Raji (cell line): Measurements from ENCODE around the gene TMEM235.

Experiments used
- POLR2A ChIP-seq: IDR thresholded peaks from 2 replicates; pipeline ENCODE4 v1.6.1; 2011; ENCODE audit warnings: low read depth, low read length, control low read depth; ENCODE audit not compliant: insufficient read depth

TMEM235 gene

DNA sequence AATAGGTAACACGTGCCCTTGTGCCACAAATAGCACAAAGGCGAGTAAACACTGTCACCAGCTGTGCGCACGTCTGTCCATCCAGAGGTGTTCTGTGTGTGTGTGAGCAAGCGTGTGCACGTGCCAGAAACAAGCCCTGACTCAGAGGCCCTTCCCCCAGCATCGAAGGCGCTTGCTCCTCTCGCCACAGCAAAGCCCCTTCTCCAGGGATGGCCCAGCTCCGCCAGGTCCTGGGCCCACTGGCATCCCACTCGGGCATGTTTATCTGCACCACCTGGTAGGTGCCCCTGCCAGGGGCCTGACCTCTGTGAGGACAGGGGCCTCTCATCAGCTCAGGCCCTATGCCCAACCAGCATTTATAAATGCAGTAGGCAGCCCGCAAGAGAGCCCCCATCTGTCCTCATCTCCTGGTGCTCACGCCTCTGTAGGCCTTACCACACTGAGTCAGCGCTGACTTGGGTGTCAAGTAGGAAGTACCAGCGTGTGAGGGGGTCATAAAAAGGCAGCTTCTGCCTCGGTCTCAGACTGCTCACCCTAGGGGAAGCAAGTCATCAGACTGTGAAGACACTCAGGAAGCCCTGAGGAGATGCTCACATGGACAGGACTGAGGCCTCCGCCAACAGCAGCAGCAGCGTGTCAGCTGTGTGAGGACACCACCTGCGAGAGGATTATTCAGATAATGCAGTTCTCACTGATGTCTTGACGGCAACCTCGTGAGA, 10.8 kb downstream of the TMEM235 start:
- TF ChIP-seq POLR2A = peak; percentile 46; the same call in 1 of the 2 replicates

DNA sequence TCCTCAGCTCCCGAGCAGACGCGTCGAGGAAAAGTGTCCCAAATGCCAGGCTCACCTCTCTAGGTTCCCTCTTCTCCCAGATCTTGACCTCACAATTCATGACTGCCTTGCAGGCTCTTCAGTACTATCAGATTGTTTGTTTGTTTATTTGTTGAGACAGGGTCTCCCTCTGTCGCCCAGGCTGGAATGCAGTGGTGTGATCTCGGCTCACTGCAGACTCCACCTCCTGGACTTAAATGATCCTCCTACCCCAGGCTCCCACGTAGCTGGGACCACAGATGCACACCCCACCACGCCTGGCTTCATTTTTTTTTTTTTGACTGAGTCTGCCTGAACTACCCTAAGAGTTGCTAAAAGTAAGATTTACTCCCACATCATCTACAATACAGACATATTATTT, 15.9 kb downstream of the TMEM235 start:
- TF ChIP-seq POLR2A = no peak

DNA sequence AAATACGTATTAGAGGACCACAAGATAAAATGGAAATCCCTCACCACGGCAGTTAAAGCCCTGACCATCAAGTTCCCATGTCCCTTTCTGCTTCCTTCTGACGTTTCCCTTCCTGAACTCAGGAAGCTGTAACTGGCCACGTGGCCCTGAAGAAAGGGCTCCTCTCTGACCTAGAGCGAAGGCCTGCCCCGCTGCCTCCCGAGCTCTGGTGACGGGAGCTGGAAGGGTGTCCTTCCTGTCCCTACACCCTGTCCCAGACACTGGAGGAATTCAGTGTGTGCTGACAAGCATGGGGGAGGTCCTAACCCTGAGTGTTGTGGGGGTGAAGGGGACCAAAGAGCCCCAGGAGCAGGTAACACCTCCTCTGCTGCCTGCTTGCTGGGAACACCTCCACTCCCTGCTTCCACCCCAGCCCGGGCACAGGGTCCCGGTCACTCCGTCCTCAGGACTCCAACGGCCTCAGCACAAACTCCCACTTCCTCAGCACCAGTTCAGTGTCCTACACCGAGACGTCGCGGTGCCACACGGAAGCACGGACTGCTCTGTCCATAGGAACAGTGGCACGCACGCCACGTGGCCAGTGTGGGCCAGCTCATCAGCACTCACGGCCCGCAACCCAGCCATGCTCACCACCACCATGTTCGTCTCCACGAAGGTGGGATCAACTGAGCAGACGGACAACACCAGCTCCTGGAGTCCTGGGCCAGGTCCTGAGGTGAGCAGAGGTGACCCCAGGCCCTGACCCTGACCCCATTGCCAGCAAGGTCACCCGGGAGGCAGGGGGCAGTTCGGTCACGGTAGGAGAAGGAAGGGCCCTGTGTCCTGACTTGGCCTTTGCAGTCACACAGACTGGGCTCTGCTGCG, 16.9 kb downstream of the TMEM235 start:
- TF ChIP-seq POLR2A = no peak

DNA sequence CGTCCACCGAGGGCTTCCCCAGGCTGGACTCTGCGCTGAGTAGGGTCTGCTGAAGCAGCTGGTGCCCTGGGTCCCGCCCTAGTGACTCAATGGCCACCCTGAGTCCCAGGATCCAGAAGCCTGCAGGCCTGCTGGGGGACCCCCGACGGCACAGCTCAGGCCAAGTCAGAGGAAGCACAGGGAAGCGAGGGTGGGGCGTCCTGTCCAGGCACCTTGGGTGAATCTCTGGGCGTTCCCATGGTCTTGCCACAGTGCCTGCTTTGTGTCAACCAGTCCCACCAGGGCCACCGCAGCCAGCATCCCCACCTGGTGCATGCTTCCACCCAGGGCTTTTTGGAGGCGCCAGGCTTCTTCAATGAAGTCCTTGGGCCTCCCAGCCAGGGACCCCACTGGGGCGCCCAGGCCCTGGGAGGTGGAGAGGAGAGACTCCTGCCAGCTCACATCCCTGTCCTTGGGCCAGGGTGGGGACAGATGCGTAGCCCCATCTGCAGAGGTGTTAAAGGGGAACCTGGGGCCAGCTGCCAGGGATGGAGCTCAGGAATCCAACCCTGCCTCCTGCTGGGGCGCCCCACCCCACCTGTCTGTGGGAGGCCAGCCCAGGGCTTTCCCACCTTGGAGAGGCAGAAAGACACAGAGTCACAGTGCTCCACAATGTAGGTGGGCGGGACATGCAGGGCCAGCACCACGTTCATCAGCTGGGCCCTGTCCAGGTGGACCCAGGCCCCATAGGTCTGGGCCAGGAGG, 17.8 kb downstream of the TMEM235 start:
- no peak for TF ChIP-seq POLR2A

- no peak for TF ChIP-seq POLR2A
These were observed 18.7 kb downstream of the TMEM235 start for GRCh38 chr17:78249818-78250806.

DNA sequence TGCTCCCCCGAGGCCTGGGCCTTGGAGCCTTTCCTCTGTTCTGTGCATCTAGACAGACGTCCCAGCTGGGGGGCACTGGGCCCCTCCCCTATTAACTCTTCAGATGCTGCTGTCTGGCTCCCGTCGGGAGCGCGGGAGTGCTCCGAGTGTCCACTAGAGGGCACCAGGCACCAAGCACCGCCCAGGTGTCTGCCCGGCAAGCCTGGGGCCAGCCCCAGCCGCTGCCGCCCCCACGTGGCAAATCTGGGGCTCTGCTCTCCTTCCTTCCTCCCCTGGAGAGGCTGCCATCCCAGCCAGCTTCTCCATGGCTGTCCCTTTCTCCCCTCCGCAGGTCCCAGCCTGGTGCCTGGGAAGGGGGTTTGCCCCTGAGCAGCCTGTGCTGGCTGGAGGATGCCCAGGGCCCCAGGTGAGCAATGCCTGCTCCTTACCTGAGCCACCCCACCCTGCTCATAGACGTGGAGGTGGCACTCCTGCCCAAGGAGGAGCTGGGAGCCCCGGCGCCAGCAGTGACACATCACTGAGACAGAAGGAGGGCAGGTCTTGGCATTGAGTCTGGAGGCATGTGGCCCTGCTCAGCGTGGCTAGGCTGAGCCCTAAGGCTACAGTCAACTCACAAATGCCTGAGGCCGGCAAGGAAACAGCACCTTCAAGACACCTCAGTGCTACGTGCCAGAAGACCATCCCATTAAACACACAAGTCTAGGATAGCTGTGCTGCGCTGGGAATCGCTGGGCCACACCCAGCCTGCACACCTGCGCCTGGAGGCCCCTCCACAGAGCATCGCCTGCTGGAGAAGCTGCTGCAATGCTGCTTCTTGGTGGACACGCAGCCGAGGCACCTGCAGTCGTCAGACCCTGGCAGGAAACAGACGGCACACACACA, 19.7 kb downstream of the TMEM235 start:
- TF ChIP-seq POLR2A = 0 out of 2 replicates have a peak, but pooled peaks have one; percentile 18

- TF ChIP-seq POLR2A = no peak
These were observed 20.3 kb downstream of the TMEM235 start for GRCh38 chr17:78251773-78252103.

DNA sequence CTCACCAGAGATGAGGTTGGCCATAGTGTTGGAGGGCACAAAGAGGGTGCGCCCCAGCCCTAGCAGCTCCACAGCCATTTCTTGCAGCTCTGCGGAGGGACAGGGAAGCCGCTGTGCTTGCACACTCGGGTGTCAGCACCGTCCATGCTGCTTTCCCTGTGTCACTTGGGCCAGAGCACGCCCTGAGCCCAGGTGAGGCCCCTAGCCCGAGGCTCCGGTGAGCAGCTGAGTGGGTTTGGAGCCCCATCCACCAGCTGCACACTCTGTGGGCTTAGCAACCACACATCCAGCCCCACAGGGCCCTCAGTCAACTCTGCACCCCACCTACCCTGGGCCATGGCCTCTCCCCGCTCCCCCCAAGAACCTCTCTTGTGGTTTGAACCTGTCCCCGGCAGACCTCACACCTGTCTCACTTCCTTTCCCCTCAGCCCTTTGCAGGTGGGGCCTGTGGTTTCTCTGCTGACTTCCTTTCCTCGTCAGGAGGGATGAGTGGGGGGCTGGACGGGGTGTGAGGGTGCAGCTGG, 20.7 kb downstream of the TMEM235 start:
- TF ChIP-seq POLR2A = peak; percentile 30; the same call in 1 of the 2 replicates

DNA sequence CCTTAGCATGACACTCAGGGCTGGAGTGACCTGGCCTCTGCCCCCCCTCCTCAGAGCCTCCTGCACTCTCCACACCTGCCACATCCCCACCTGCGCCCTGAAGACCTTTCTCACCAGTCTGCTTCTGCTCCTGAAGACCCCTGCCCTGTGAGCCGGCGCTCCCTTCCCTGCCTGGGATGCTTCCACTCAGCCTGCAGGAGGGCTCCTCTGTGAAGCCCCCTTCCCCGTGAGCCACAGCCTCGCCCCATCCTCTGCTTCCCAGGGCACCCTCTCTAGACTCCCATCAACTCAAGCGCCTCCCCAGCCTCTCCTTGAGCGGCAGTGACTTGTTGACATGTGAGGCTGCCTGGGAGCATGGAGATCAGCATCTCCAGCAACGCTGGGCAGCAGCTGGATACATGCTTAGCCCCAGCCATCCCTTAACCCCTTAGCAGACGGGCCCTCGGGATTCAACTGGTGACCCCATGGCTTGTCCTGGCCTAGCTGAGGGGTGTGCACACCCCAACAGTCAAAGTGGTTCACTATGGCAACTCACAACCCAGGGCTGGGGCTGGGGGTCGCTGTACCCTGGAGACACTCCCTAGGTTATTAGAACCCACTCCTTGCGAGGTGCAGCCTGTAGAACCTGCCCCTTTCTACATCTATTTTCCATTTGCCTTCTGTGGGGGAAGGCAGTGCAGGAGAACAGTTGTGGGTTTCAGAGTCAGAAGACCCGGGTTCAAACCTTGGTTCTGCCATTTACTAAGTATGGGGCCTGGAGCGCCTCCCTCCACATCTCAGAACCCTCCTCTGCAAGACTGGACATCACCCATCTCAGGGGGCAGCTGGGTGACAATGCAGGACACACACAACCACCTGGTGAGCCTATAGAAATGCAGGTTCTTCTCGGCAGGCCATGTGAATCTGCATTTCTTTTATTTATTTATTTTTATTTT, 21.5 kb downstream of the TMEM235 start:
- TF ChIP-seq POLR2A = no peak

GRCh38 chr17:78253946-78254672, 22.7 kb downstream of the TMEM235 start:
- TF ChIP-seq POLR2A = peak; percentile 39; the same call in 1 of the 2 replicates

- TF ChIP-seq POLR2A = no peak
These were observed 23.7 kb downstream of the TMEM235 start for GRCh38 chr17:78255029-78255656.
